Naive thymus-derived CD4-positive, alpha-beta T cell (primary cell): ENCODE results near the gene NBR1. TPM values are rescaled to one million over a fixed set of nuclear protein-coding genes. Genes with fewer than 3 reads are reported as not detected.

Experiments used
- polyA plus RNA-seq, 2 donors: library from polyadenylated mRNA; unstranded; fragments of 300-500 nt; fragmentation: Illumina TruSeq; gene quantifications; one replicate each; pipeline ENCODE4 v1.2.3, GENCODE V29; 2021
- total RNA-seq, 6 experiments: library from RNA in 5 of 6; stranded (reverse) in 5 of 6; gene quantifications; 1 replicate in 5 of 6; 2 replicates in 1 of 6; pipeline ENCODE4 v1.2.3 and lab custom pipeline; 2021 to 2026

The NBR1 gene
- total and polyA plus RNA-seq, 7 experiments from 2014 or later: 44.6 to 93.2 (median 72.2) TPM

Other genes starting within 250 kb of the NBR1 start
- 10 to 100 TPM; 46.5 to 86.7 (median 56.6) TPM for gene AARSD1, start 206.8 kb upstream of the NBR1 start, total RNA-seq
- 10 to 100 TPM; 45.2 to 48.5 TPM for gene AARSD1, start 206.8 kb upstream of the NBR1 start, polyA plus RNA-seq
- under 1 TPM in 2 of 5 experiments, not detected in 3; 0.69 to 0.94 TPM for gene PTGES3L, start 191.1 kb upstream of the NBR1 start, total RNA-seq
- gene PTGES3L, start 191.1 kb upstream of the NBR1 start, polyA plus RNA-seq: not detected
- gene RUNDC1, start 190.6 kb upstream of the NBR1 start, total RNA-seq: 10 to 100 TPM; 12.2 to 21.4 (median 19.4) TPM
- gene RUNDC1, start 190.6 kb upstream of the NBR1 start, polyA plus RNA-seq: 10 to 100 TPM; 13.2 to 17.0 TPM
- gene RPL27, start 172.8 kb upstream of the NBR1 start, total RNA-seq: 1,000 to 10,000 TPM in 4 of 5 experiments, 100 to 1,000 TPM in 1; 951 to 1,861 (median 1,662) TPM
- 1,000 to 10,000 TPM; 2,130 to 2,713 TPM for gene RPL27, start 172.8 kb upstream of the NBR1 start, polyA plus RNA-seq
- 100 to 1,000 TPM in 1 of 5 experiments, 10 to 100 TPM in 4; 23.5 to 145 (median 32.1) TPM for gene IFI35, start 164.4 kb upstream of the NBR1 start, total RNA-seq
- 10 to 100 TPM; 49.8 to 50.6 TPM for gene IFI35, start 164.4 kb upstream of the NBR1 start, polyA plus RNA-seq
- gene VAT1, start 148.8 kb upstream of the NBR1 start, total RNA-seq: 10 to 100 TPM; 12.8 to 50.9 (median 34.9) TPM
- 10 to 100 TPM; 34.9 to 52.3 TPM for gene VAT1, start 148.8 kb upstream of the NBR1 start, polyA plus RNA-seq
- gene RND2, start 146.0 kb upstream of the NBR1 start, total RNA-seq: under 1 TPM in 4 of 5 experiments, not detected in 1; 0.08 to 0.74 (median 0.38) TPM
- gene RND2, start 146.0 kb upstream of the NBR1 start, polyA plus RNA-seq: under 1 TPM; 0.15 to 0.33 TPM
- 10 to 100 TPM in 1 of 5 experiments, 1 to 10 TPM in 4; 2.6 to 54.1 (median 5.4) TPM for gene BRCA1, start 45.9 kb upstream of the NBR1 start, total RNA-seq
- gene BRCA1, start 45.9 kb upstream of the NBR1 start, polyA plus RNA-seq: 1 to 10 TPM; 1.1 to 3.0 TPM
- gene TMEM106A, start 40.7 kb downstream of the NBR1 start, total RNA-seq: 10 to 100 TPM; 10.4 to 20.7 (median 13.9) TPM
- gene TMEM106A, start 40.7 kb downstream of the NBR1 start, polyA plus RNA-seq: 1 to 10 TPM; 1.6 to 6.6 TPM
- 1 to 10 TPM in 2 of 5 experiments, under 1 TPM in 1, not detected in 2; 0.72 to 2.0 (median 1.7) TPM for gene CCDC200, start 57.4 kb downstream of the NBR1 start, total RNA-seq
- 1 to 10 TPM in 1 of 2 donors, not detected in 1; 1.3 TPM for gene CCDC200, start 57.4 kb downstream of the NBR1 start, polyA plus RNA-seq
- gene RNU2-1, start 62.8 kb downstream of the NBR1 start, total RNA-seq: 1,000 to 10,000 TPM; 2,629 to 6,823 (median 3,564) TPM
- not detected for gene RNU2-1, start 62.8 kb downstream of the NBR1 start, polyA plus RNA-seq
- 1 to 10 TPM; 1.7 to 4.8 (median 2.2) TPM for gene ARL4D, start 227.8 kb downstream of the NBR1 start, total RNA-seq
- gene ARL4D, start 227.8 kb downstream of the NBR1 start, polyA plus RNA-seq: 1 to 10 TPM; 1.3 to 1.4 TPM